ENCODE measurements around the gene ILKAP.

The ILKAP gene

GRCh38 chr2:238169048-238169707 lies 34.3 kb downstream of the ILKAP start:
- no peaks in the 10 kb centered on the region for H3K27me3 ChIP-seq (replicated peaks; ENCODE audit: insufficient read depth, low read length)
- no peaks in the 10 kb centered on the region for H3K9me2 ChIP-seq (replicated peaks; ENCODE audit: insufficient read depth, low read length)
- H3K79me2 ChIP-seq (ENCODE audit: low read length), result no peaks in the 10 kb centered on the region
- H4K20me1 ChIP-seq (ENCODE audit: insufficient read depth, low read length), result no peaks in the 10 kb centered on the region
- no peak for TF ChIP-seq EZH2phosphoT487 (IDR thresholded peaks at IDR 0.05; ENCODE audit: low read length)
- no peak for TF ChIP-seq CTCF (IDR thresholded peaks at IDR 0.05; ENCODE audit: low read length)
- no peak for TF ChIP-seq EZH2 (optimal IDR thresholded peaks at IDR 0.05; ENCODE audit: low read depth, low read length)
- H3K4me2 ChIP-seq (ENCODE audit: low read depth, low read length), result no peak overlapping the region
- H3K4me1 ChIP-seq (ENCODE audit: low read length), result no peaks in the 10 kb centered on the region
- no peaks in the 10 kb centered on the region for H3F3A ChIP-seq (ENCODE audit: insufficient read depth, low read length)
- no peak overlapping the region for H3K4me3 ChIP-seq (ENCODE audit: low read length)
- H2AFZ ChIP-seq (ENCODE audit: low read length), result no peak overlapping the region
- no peak overlapping the region for H3K9ac ChIP-seq (ENCODE audit: low read length)
- no peak overlapping the region for H3K27ac ChIP-seq (ENCODE audit: low read length)
- DNase-seq, result no peak
- no peaks in the 10 kb centered on the region for H3K9me3 ChIP-seq (replicated peaks; ENCODE audit: insufficient read depth, low read length)
- H3K36me3 ChIP-seq (replicated peaks; ENCODE audit: insufficient read depth, low read length), result no peaks in the 10 kb centered on the region

- no peaks in the 10 kb centered on the region for H3K36me3 ChIP-seq (replicated peaks; ENCODE audit: insufficient read depth, low read length)
- no peaks in the 10 kb centered on the region for H4K20me1 ChIP-seq (ENCODE audit: insufficient read depth, low read length)
- H3F3A ChIP-seq (ENCODE audit: insufficient read depth, low read length), result no peaks in the 10 kb centered on the region
- DNase-seq, result no peak
- no peak overlapping the region for H2AFZ ChIP-seq (ENCODE audit: low read length)
- H3K27me3 ChIP-seq (replicated peaks; ENCODE audit: insufficient read depth, low read length), result no peaks in the 10 kb centered on the region
- TF ChIP-seq EZH2phosphoT487 (IDR thresholded peaks at IDR 0.05; ENCODE audit: low read length) (no peak), EZH2 (optimal IDR thresholded peaks at IDR 0.05; ENCODE audit: low read depth, low read length) (no peak), CTCF (IDR thresholded peaks at IDR 0.05; ENCODE audit: low read length) (no peak)
- H3K4me1 ChIP-seq (ENCODE audit: low read length), result no peaks in the 10 kb centered on the region
- no peaks in the 10 kb centered on the region for H3K9me3 ChIP-seq (replicated peaks; ENCODE audit: insufficient read depth, low read length)
- no peak overlapping the region for H3K4me2 ChIP-seq (ENCODE audit: low read depth, low read length)
- H3K4me3 ChIP-seq (ENCODE audit: low read length), result no peak overlapping the region
- H3K27ac ChIP-seq (ENCODE audit: low read length), result no peak overlapping the region
- H3K9ac ChIP-seq (ENCODE audit: low read length), result no peak overlapping the region
- H3K9me2 ChIP-seq (replicated peaks; ENCODE audit: insufficient read depth, low read length), result no peaks in the 10 kb centered on the region
- H3K79me2 ChIP-seq (ENCODE audit: low read length), result no peaks in the 10 kb centered on the region
Measured at GRCh38 chr2:238168196-238169047, 35.1 kb downstream of the ILKAP start.

- Histone ChIP-seq H2AFZ (ENCODE audit: low read length) (no peak overlapping the region), H3K9ac (ENCODE audit: low read length) (no peak overlapping the region), H3K4me2 (ENCODE audit: low read depth, low read length) (no peak overlapping the region), H3K9me3 (replicated peaks; ENCODE audit: insufficient read depth, low read length) (no peaks in the 10 kb centered on the region), H3F3A (ENCODE audit: insufficient read depth, low read length) (no peaks in the 10 kb centered on the region), H3K4me1 (ENCODE audit: low read length) (no peaks in the 10 kb centered on the region), H3K4me3 (ENCODE audit: low read length) (no peak overlapping the region), H4K20me1 (ENCODE audit: insufficient read depth, low read length) (no peaks in the 10 kb centered on the region), H3K36me3 (replicated peaks; ENCODE audit: insufficient read depth, low read length) (no peaks in the 10 kb centered on the region), H3K9me2 (replicated peaks; ENCODE audit: insufficient read depth, low read length) (no peaks in the 10 kb centered on the region), H3K27ac (ENCODE audit: low read length) (no peak overlapping the region), H3K27me3 (replicated peaks; ENCODE audit: insufficient read depth, low read length) (no peaks in the 10 kb centered on the region), H3K79me2 (ENCODE audit: low read length) (no peaks in the 10 kb centered on the region)
- no peak for DNase-seq
- TF ChIP-seq EZH2phosphoT487 (IDR thresholded peaks at IDR 0.05; ENCODE audit: low read length) (no peak), CTCF (IDR thresholded peaks at IDR 0.05; ENCODE audit: low read length) (no peak), EZH2 (optimal IDR thresholded peaks at IDR 0.05; ENCODE audit: low read depth, low read length) (no peak)
Measured at GRCh38 chr2:238167761-238168160, 35.7 kb downstream of the ILKAP start.

Data from MM.1S (cell line).